GM18511 (cell line): Measurements from ENCODE around the gene GCC2.
"Not testable (repeated sequence)": the region's sequence is repeated elsewhere in the genome, so short reads cannot be mapped to it uniquely, and the experiment has no call there.

Experiments
- ATAC-seq: cut with Tn5 transposase; IDR thresholded peaks from one replicate; pipeline ENCODE4 v1.9.1; 2021; ENCODE audit warnings: mild to moderate bottlenecking, moderate library complexity; ENCODE audit not compliant: unreplicated experiment

Gene GCC2

GRCh38 chr2:108507620-108508019 is 58.6 kb downstream of the GCC2 start:
- ATAC-seq, result not testable (repeated sequence)

DNA sequence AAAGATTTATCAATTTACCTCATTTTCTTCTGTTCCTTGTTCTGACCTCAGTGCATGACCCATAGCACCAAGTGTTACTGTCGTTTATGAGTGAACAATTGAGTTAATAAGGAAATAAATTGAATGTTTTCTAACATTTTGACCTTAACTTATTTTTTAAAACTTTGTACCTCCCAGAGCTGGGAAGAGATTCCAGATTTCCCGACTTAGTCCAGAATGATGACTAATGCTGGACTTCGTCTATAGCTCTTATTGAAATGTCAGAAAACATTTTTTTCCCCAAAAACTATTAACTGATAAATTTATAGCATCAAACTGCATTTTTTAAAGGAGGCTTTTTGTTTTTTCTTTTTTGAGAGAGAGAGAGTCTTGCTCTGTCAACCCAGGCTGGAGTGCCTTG is 63.4 kb downstream of the GCC2 start:
- not testable (repeated sequence) for ATAC-seq

DNA sequence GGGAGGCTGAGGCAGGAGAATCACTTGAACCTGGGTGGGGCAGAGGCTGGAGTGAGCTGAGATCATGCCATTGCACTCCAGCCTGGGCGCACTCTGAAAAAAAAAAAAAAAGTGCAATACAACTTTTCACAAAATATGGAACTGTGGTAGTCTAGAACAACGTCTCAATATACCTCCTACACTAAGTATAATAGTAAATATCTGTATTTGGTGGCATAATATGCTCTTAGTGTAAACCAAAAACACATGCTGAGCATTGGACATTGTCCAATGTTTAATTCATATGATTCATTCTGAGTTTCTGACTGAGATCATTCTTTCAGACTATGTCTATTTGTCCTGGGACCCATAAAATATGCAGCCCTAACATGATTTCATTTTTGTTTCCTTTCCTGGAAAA is 65.5 kb downstream of the GCC2 start:
- not testable (repeated sequence) for ATAC-seq

DNA sequence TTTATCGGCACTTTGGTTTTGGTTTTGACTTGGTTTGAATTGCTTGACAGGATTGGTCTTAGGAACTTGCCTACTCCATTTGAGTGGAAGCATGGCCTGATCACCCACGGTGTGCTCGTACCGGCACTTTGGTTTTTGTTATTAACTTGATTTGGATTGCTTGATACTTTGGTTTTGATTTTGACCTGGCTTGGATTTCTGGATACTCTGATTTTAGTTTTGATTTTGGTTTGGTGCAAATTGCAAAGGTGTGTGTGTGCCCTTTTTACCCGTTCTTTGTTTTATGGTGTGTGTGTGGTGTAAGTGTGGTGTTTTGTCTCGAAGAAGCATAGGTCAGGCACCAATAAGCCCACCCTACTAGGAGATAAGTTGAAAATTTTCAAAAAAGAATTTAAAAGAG is 75.7 kb downstream of the GCC2 start:
- ATAC-seq, result not testable (repeated sequence)

- ATAC-seq, result not testable (repeated sequence)
These were observed 76.3 kb downstream of the GCC2 start for GRCh38 chr2:108525258-108525657.

- ATAC-seq, result no peak
These were observed 82.7 kb downstream of the GCC2 start for GRCh38 chr2:108531674-108532055.

DNA sequence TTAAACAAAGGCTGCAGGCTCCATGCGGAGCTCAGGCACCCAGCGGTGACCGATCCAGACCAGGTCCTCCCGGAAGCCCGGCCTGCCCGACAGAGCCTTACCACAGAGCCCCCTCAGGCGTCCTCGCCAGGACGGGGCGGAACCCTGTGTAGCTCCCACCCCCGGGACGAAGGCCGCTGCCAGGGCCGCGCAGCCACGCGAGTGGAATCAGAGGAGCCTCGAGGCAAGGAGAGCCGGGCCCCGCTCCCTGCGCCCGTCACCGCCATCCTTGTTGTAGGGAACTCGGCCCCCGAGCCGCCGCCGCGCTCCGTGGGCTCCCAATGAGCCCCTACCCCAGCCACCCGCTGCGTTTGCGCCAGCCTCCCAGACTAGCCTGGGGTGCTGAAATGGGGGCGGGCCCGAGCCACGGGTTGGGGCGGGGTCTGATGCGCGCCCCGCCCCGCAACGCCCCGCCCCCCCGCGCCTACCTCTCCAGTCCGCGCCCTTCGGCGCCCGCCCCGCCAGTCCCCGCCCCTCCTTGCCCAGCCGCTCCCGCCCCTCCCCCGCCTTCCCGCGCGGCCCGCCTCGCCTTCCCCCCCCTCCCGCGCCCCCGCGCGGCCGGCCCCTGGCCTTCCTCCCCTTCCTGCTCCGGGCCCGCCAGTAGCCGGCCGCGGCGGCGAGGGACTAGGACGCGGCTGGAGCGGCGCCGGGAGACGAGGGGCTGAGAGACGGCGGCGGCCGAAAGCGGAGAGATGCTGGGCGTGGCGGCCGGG is 85.0 kb downstream of the GCC2 start, which contains the start of gene LIMS1:
Gene LIMS1 (plus strand): TSS at position 639 of the 752 bp plus-strand sequence. CDS start 93 bp downstream, at position 732.
- ATAC-seq, result peak; percentile 84

DNA sequence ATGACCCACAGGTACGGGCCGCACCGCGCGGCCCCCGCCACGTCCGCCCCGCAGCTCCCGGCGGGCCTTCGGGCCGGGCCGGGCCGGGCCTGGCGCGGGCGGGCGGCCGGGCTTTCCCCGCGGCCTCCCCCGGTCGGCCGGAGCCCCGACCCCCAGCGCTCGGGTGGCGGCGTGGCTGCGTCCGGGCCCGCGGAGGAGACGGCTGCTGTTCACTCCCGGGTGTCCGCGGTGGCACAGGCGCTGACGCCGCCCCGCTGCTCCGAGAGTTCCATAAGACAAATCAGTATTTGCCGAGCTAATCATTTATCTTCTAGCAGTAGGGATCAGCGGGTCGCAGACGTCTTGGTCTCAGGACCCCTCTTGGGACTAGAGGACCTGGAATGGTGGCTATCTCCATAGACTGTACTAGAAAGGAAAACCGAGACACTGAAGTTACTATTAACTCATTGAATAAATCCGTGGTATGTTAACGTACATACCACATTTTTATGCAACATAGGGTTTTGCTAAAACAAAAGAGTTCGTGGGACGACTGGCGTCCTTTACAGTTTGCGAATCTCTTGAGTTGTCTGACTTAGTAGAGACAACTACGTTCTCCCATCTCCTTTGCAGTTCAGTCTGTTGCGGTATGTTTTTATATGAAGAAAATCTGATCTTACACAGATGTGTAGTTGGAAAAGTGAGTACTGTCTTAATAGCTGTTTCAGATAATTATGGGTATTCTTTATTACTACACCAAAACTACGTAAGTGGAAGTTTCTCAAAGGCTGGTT is 85.8 kb downstream of the GCC2 start:
- ATAC-seq, result peak; percentile 36

DNA sequence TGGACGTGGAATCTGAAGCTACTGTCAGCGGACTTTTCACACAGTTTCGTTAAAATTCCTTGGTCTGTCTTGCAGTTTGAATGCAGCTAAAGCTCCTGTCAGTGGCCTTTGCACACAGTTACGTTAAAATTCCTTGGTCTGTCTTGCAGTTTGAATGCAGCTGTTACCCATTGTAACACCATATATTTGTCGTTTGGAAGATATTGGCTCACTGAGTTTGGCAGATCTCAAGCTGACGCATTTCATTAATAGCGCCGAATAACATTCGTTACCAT is 86.3 kb downstream of the GCC2 start:
- no peak for ATAC-seq

DNA sequence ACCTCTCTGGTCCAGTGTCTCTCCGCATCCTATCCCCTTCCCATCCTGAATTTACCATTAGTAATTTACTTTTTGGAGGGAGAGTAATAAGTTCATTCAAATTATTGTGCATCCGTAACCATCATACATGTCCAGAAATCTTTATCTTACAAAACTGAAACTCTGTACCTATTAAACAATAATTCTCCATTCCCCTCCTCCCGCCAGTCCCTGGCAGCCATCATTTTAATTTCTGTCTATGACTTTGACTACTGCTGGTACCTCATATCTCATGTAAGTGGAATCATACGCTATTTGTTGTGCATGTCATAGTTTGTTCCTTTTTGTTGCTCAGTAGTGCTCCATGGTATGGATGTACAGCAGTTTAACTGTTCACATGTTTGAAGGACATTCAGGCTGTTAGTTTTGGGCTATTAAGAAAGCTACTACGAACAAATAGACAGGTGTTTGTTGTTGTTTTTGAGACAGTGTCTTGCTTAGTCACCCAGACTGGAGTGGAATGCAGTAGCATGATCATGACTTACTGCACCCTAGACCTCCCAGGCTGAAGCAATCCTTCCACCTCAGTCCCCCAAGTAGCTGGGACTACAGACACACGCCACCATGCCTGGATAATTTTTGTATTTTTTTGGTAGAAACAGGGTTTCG is 87.3 kb downstream of the GCC2 start:
- ATAC-seq, result no peak

GRCh38 chr2:108536911-108537310 is 87.9 kb downstream of the GCC2 start:
- ATAC-seq, result no peak

- ATAC-seq, result no peak
These were observed 89.1 kb downstream of the GCC2 start for GRCh38 chr2:108538000-108538625.

- no peak for ATAC-seq
These were observed 92.4 kb downstream of the GCC2 start for GRCh38 chr2:108541451-108541850.

GRCh38 chr2:108542071-108542470 is 93.1 kb downstream of the GCC2 start:
- ATAC-seq, result no peak

DNA sequence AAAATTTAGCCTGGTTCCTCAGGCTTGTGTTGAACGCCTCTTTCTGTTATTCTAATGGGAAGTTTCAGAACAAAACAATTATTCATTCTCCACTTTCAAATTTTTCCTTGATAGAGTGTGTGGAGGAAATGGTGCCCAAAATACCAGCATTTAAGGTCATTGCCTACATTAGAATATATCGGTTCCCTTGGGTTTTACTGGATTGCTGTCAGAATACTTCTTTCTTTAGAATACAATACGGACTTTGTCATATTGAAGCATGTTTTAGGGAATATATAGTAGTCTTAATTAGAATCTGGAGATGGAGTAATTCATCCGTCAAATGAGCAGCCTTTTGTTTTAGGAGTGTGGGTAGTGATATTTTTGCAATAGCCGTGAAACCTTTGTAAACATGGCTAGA is 98.6 kb downstream of the GCC2 start:
- ATAC-seq, result no peak

DNA sequence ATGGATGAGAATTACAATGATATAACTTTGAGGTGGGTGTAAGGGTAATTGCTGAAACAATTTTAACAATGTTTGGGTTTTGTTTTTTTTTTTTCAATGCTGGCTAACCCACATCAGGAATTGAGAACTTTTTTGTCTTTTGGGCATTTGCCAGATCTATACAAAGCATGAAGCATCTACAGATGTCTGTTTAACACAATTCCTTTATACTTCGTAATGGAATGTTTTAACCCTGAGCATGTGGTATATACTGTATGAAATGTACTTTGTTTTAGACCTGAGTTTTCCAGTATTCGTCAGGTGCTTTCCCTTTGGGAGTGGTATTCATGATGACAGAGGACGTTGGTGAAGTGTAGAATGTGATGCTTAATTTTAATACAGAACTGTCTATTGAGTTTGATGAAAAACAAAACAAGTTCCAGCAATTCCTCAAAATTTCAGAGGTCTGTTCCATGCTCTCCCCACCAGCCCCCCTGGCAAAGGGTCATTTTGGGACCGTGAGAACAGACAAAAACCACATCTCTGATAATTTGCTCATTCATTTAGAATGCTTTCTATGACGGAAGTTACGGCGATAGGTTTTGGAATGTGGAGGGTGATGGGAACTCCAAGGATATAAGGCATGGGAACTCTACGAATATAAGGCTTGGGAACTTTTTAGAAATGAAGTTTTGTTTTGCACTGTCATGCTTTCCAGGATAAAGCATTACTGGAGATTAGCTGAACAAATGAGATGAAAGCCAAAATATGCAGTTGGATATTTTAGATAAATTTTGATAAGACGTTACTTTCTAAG is 99.4 kb downstream of the GCC2 start:
- ATAC-seq, result no peak

GRCh38 chr2:108552566-108552965 is 103.6 kb downstream of the GCC2 start:
- ATAC-seq, result no peak

- ATAC-seq, result no peak
These were observed 104.4 kb downstream of the GCC2 start for GRCh38 chr2:108553209-108553919.

GRCh38 chr2:108554528-108554927 is 105.5 kb downstream of the GCC2 start:
- no peak for ATAC-seq

DNA sequence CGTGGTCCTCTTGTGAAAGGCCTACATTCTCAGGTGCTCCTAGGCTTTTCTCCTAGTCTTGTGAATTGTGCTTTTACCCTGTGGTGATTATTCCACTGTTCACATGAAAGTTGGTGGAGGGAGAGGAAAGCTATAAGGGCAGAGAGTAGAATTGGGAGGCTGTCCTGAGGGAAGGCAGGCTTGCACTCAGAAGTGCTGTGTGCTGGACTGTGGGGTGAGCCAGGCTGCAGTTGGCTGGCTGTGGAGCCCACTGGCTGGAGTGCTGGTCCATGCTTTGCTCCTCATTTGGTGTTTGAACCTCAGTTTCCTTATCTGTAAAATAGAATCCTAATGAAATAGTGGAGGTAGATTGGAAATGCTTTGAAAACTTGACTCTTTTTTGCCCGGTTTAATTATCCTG is 106.6 kb downstream of the GCC2 start:
- ATAC-seq, result no peak
